OCI-M1 (cell line): ENCODE measurements around the gene RALGPS2.

Experiments
- DNase-seq: peaks from one replicate; lab custom pipeline; 2025; lab: John Stamatoyannopoulos, UW

Gene RALGPS2

DNA sequence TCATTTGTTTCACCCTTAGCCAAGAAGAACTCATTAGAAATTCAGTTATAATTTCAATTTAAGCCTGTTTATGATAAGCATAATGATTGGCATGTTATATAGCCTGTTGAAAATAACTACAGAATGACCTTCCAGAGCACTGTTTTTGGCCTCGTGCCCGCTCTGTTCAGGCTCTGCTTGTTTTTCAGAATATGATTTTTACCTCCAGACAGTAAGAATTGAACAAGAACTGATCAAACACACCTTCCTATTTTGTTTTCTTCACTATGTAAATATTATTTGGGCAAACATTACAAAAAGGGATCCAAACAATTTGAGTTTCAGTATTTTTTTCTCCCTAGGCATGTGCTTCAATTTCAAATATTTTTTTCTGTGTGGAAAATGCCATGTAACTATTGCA lies 193.9 kb downstream of the RALGPS2 start:
- DNase-seq = no peak

DNA sequence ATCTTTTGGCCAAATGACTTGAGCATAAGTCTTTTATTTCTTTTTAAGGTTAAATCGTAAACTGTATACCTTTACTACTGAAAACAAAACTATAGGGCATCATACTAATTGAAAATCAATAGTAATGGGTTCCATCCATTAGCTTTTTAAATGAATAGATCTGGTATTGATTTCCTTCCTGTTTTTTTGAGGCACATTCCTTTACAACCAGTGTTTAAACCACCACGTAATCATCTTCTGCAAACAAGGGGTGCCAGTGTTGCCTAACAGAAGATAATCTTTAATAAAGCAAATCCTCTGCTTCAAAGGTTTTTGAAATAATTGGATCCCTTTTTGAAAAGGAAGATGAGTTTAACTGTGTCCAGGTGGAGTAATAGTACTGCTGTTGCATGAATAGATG lies 194.5 kb downstream of the RALGPS2 start:
- no peak for DNase-seq

DNA sequence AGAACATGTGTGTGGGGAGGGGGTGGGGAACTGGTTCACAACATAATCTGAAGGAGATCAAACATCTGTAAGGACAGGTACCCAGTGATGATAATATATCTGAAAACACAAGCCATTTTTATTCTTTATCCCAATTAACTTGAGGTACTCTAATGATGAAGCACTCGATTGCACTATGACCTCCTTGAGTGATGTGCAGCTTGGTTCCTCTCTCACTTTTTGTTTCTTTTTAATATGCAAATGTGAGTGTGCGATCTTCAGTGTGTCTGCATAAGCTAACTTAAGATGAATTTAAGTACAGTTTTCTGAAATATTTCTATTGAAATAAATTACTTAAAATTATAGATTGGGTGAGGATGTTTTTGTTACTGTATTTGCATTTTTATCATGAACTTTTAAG lies 196.5 kb downstream of the RALGPS2 start:
- no peak for DNase-seq

DNA sequence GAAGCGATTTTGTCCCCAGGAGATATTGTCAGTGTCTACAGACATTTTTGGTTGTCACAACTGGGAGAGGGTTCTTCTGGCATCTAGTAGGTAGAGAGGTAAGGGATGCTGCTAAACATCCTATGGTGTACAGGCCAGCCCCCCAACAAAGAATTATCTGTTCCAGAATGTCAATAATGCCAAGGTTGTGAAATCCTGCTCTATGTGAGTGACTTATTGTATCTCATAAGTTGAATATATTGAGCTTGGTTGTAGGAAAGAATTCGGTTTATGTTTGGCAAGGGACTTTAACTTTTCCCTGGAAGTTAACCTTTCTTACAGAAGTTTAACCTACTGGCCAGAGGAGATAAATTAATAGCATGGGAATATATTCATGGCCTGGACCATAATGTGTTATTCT lies 198.5 kb downstream of the RALGPS2 start:
- DNase-seq = no peak

DNA sequence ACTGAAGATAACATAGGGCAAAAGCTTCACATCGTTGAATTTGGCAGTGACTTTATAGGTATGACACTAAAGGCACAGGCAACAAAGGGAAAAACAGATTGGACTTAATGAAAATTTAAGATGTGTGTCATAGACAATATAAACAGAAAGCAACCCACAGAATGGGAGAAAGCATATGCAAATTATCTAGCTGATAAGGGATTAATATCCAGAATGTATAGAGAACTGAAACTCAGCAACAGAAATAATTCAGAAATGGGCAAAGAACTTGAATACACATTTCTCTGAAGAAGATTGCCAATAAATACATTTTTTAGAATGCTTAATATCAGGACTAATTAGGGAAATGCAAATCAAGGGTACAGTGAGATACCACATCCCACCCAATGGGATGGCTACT lies 201.0 kb downstream of the RALGPS2 start:
- no peak for DNase-seq

DNA sequence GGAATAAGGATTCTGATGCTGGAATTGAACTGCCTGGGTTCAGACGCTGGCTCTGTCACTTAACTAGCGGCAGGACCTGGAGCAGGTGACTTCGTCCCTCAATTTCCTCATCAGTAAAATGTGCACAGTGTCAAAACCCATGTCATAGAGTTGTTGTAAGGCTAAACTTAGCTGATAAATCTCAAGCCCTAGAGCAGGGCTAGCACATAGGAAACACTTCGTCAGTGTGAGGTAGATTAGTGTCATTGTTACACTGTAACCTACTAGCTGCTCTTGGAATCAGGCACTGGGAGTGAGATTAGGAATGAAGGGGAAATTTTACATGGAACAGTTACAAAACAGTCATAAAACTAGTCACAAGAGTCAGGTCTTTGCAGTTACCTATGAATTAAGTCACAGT lies 202.0 kb downstream of the RALGPS2 start:
- no peak for DNase-seq

DNA sequence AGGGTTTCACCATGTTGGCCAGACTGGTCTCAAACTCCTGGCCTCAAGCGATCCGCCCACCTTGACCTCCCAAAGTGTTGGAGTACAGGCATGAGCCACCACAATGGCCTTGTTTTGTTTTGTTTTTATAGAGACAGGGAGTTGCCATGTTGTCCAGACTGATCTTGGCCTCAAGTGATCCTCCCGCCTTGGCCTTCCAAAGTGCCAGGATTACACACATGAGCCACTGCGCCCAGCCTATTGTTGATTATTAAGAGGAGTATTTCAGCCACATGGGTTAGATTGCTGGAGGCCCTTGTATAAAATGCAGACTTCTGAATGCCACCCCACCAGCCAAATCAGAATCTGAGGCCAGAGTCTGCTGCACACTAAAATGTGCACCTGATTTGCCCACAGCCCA lies 203.0 kb downstream of the RALGPS2 start:
- DNase-seq = no peak

DNA sequence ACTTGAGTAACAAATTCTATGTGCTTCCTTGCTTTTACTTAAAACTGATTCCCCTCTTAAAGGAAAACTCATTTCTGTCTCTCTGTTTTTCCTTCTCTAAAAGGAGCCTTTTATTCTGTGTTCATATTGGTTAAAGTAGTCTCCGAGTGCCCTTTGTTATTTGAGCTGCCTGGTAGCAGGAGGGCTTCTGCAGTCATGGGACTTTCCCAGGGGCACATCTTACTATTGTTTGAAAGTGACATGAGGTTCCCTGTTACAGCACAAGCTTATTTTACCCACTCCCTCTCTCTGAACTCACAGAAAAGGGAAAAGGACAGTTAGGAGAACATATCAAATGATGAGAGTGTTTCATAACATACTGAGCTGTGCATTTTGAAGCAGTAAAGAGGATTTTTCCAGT lies 203.9 kb downstream of the RALGPS2 start:
- DNase-seq = no peak

DNA sequence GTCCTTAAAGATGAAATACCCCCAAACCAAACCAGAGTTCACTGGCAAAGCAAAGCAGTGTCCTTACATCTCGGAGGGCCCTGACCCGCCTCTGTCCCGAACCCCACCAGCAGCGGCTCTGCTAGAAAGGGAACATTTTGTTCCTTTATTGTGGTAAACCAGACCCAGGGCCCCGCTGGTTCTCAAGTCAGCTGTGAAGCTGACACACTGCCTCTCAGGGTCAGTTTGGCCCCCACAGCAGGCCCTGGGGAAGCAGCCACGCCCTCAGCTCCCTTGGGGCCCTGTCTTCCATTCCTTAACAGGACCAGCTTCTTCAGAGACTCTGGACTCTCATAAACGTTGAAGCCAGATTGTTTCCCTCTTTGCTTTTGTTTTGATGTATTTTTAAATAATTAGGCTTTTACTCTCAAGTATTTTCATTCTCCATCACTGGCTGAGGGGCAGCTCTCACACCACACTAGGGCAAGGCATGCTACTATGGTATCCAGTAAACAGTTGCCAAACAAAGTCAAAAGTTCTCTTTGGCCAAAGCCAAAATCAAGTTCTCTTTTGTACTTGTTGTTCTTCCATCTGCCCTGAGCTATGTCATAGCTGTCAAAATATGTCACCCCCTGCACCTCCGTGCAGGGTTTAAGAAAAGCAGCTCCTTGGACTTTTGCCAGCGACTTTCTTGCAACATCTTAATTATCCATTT lies 207.0 kb downstream of the RALGPS2 start:
- DNase-seq = peak; percentile 36

DNA sequence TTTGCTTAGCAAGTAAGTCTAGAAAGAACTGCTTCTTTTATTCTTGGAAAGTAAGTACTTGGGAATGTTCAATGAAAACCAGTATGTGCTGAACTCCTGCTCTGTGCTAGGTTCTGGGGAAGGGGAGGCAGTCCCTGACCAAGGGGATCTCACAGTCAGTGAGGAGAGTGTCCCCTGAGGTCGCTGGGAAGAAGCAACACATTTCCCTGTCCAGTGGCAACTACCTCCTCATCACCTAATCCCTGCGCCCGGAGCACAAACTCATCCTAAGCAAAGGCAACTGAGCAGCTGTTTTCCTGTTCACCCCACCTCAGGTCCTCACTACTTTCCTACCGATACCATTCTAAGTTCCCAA lies 207.5 kb downstream of the RALGPS2 start:
- no peak for DNase-seq

DNA sequence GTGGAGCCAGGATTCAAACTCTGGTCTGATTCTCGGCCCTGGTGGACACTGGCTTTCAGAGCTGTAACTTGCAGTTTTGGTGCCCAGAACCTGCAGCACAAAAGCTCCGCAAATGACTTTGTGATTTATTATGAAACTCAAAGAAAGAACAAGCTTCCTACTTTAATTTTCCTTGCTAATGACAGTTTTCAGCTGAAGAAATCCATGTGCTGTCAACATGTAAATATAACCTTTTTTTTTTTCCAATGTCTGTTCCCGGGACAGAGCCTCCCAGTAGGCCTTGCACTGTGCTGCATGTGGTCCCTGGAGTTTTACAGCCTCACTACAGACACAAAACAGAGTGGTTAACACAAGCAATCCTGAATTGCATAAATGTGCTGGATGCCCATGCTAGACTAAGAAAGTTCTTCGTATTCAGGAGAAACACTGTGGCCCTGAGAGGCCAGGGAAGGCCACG lies 208.1 kb downstream of the RALGPS2 start:
- DNase-seq = no peak

DNA sequence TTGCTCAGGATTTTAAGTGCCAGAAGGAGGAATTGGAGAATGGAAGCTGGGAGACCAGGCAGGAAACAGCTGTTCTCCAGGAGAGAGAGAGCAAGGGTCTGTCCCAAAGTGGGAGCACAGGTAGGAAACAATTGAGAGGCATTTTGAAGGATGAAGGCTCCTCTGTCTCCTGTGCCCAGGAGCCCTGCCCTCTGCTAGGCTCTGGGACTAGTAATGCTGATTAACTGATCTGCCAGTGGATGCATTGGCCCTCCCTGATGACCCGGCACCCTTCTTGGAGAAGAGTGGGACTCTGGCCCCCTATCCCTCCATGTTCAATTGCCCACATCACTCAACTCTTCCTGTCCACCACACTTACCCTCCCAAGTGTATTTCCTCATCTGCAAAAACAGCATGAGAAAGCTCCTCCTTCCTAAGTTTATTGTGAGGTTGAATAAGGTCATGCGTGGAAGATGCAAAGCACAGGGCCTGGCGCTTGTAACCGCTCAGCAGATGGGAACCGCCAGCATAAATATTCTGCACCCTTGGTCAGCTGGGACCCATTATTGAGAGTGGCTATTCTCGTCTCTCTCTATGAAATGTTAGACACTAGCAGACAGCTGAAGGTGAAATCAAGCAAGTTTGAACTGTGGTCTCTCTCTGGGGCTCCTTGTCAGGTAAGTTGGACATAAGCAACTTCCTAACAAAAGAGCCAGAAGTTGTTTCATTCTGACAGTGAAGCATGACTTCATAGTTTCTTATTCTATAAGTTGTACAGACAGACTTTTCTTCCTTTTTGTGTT lies 208.9 kb downstream of the RALGPS2 start:
- peak; percentile 60 for DNase-seq

DNA sequence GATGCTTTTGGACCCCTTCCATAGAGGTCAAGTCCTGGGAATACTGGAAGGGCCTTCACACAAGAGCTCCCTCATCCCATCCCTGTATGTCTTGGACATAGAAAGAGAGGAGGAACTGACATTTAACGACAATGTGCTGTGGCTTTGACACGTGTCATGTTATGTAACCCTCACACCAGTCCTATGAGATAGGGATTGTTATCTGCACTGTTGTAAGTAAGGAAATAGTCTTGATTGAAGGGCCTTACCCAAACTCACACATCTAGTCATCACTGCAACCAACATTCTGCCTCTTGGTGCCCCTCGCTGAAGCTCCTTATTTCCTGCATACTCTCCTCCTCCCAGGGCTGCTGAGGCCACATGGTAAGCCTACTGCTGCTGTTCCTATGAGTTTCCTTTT lies 209.5 kb downstream of the RALGPS2 start:
- peak; percentile 93 for DNase-seq

DNA sequence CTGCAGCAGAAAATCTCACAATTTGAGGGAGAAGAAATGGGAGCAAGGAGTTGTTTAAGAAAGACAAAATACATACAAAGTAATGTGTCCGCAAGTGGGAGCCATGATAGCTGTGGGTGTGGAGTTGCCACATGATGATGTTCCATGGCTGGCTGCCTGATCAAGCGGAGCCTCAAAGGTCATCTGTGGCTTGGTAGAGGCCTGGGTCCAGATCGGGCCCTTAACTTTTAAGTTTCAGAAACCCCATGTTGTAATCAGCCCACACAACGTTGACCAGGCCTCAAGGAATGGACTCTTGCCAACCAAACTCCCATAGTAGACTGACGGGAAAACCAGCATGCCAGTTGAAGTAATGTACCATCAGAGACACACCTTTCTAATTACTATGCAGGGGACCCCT lies 210.6 kb downstream of the RALGPS2 start:
- DNase-seq = no peak

DNA sequence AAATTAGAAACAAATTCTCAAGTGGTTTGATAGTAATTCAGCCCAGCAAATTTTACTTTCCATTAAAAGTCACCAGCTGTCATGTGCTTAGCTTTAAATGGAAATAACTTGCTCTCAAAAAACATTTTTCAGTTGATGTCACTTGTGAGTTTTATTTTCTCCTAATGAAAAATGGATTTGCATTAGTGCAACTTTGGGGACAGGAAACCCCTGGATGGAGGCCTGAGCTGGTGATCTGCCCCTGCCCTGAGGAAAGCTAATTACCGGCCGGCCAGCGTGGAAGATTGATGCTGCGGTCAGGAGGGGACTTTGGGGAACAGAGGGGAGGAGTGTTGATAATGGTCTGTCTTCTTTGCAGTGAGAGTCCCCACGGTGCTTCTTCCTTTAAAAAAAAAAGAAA lies 212.7 kb downstream of the RALGPS2 start:
- DNase-seq = no peak

DNA sequence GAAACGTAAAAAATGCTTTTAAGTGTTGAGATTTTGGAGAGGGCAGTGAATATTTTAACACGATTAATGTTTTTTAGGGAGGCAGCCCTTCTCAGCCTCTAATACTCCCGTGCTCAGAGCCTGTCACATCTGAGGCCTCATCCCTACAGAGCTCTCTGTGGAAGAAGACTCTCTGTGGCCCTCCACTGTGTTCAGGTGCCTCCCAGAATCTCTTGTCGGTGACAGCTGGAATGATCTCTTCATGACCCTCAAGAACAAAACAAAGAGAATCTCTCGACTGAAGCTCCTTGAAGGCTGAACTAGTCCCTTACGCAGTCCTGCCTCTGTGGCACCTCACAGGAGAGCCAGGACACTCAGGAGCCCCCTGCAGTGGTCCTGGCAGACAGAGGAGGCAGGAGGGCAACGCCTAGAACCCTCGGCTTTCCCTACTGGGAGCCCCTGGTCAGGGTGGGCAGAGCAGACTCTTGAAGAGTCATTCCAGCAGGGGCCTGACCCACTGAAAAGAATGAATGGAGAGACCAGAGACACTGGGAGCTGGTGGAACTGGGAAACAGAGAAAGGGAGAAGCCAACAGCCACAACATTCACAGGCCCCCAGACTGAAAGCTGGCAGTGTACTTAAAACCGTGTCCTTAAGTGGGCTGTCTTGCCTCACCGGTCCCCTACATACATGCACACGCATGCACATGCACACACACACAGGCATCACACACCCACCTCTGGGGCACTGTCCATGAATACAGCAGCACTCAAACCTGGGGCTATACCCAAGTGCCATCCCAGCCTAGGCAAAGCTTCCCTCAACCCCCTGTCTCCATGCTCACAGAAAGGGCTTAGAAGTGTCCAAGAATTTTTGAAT lies 213.3 kb downstream of the RALGPS2 start:
- DNase-seq = no peak

DNA sequence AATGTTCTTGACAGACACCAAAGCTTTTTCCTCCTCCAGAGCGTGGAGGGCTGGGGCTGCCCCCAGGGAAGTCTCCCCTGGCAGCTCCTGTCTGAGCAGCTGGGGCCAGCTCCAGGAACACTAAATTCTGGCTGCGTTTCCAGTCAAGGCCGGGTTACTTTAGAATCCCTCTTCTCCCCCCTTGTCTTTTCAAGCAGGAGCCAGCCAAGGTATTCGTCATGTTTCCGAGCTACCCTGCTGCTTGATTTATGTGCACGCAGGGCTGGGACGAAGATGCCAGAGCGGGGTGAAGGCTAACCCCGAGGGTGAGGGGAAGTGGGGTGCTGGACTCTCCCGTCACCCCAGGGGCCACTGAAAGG lies 213.9 kb downstream of the RALGPS2 start:
- no peak for DNase-seq

DNA sequence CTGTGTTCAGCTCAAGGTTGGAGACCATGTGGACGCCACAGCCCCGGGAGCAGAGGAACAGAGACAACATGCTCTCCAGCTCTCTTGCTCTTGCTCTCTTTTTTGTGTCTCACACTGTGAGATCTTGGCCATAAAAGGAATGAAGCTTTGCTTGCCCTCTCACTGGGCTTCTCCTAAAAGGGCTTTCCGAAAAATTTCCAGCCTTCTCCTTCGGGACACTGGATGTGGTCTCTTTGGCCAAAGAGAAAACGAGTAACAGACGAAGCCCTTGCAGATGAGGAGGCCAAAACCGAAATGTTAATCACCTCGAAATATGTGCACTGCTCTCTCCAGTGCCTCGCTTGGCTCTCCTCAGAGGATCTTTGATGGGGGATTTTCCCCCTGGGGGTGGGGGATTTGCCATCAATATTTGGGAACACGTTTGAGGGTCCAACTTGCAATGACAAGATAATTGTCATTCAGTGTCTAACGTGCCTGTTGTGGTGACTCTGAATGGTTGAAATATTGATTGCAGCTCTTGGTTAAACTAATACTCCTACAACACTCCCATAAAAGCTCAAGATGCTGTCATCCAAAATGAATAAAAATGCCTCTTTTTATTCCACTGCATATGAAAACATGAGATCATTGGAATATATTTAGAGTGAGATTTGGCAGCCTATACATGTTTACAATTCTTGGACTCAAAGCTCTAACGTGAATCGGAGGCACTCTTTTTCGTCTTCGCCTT lies 214.5 kb downstream of the RALGPS2 start:
- DNase-seq = no peak

DNA sequence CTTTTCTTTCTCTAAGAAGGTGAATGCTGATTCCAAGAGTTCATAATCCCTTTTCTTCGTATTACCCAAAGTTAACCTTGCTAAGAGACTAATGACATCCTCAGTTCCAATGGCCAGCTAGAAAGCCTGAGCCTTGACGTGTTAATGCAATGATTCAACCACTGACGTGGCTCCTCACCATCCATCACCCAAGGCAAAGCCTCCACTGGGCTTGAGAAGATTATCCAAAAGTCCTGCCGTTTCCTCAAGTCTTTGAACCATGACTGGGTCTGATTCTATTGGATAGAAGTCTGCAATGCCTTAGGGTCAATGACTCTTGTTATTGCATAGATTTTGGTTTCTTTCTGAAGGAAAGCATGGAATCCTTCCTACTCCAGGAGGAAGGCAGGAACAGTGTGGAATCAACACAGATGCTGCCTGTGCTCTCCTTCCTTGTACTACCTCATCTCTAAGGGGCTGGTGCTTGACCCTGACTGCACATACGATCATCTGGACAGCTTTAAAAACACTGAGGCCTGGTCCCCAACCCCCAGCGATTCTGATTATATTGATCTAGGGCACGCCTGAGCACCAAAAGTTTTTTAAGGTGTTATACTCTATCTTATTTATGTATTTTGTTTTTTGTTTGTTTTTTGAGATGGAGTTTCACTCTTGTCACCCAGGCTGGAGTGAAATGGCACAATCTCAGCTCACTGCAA lies 215.2 kb downstream of the RALGPS2 start:
- DNase-seq = no peak

DNA sequence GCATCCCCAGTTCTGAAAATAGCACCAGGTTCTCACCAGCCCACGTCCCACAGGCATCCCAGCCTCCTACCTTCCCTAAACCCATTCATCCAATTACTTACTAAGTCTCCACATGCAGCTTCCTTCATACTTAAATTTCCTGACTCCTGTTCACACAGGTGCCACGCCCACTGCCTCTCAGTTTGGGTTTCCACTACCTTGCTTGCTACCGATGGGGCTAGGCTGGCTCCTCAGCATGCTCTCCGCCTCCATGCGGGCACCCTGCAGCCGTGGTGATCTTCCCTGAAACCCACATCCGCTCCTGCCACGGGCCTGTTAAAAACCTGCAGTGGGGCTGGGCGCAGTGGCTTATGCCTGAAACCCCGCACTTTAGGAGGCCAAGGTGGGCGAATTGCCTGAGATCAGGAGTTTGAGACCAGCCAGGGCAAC lies 216.2 kb downstream of the RALGPS2 start:
- DNase-seq = no peak

DNA sequence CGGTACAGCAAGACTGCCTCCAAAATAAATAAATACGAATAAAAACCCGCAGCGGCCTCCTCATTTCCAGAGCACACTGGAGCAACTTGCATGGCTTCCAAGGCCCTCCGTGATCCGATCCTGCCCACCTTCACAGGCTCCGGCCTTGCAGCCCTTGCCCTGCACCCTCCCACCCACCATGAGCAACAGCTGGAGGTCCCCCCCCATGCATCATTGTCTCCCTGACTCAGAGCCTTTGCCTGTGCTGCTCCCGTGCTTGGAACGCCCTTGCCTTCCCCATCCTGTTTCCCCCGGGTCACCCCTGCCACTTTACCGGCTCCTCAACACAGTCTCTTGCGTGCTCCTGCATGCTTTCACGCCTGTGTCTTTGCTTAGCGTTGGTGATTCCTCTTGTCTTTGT lies 216.8 kb downstream of the RALGPS2 start:
- no peak for DNase-seq
